ENCODE results near the gene PICK1.

- TF ChIP-seq CTCF (IDR thresholded peaks at IDR 0.05) (no peak), POLR2A (IDR thresholded peaks at IDR 0.05) (no peak)
Observed at GRCh38 chr22:38098410-38099249, 41.4 kb downstream of the PICK1 start.

Measured in testis (tissue), 2 donors.